Putamen (tissue), 1 donor: Measurements from ENCODE around the gene SERPIND1.
"Not testable (repeated sequence)": the region's sequence is repeated elsewhere in the genome, so short reads cannot be mapped to it uniquely, and the experiment has no call there.

Experiments
- DNase-seq: peaks from one replicate; pipeline ENCODE4 v3.0.0-alpha.2; 2016; ENCODE audit warnings: low spot score

SERPIND1 gene, protein sequence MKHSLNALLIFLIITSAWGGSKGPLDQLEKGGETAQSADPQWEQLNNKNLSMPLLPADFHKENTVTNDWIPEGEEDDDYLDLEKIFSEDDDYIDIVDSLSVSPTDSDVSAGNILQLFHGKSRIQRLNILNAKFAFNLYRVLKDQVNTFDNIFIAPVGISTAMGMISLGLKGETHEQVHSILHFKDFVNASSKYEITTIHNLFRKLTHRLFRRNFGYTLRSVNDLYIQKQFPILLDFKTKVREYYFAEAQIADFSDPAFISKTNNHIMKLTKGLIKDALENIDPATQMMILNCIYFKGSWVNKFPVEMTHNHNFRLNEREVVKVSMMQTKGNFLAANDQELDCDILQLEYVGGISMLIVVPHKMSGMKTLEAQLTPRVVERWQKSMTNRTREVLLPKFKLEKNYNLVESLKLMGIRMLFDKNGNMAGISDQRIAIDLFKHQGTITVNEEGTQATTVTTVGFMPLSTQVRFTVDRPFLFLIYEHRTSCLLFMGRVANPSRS

DNA sequence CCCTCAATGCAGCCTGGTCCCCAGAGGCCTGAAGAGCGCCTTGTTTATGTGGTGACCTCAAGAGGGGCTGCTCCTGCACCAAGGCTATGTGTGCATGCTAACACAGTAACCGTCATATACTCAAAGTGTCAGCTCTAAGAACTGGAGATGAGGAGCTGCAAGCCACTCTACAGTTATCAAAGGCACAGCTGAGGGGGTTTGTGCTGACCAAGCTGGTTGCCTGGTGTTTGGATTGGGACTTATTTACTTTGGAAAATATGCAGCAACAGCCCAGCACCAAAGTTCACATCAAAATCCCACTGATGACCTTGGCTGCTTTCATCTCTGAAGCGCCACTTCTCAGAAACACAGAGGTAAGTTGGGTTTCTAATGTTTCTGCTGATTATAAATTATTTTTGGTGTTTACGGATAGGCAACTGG is at the start of gene SERPIND1:
TSS of gene SERPIND1 (plus strand) at position 321 of the 420 bp plus-strand sequence. CDS start 5,200 bp downstream, outside the sequence.
- DNase-seq: no peak

DNA sequence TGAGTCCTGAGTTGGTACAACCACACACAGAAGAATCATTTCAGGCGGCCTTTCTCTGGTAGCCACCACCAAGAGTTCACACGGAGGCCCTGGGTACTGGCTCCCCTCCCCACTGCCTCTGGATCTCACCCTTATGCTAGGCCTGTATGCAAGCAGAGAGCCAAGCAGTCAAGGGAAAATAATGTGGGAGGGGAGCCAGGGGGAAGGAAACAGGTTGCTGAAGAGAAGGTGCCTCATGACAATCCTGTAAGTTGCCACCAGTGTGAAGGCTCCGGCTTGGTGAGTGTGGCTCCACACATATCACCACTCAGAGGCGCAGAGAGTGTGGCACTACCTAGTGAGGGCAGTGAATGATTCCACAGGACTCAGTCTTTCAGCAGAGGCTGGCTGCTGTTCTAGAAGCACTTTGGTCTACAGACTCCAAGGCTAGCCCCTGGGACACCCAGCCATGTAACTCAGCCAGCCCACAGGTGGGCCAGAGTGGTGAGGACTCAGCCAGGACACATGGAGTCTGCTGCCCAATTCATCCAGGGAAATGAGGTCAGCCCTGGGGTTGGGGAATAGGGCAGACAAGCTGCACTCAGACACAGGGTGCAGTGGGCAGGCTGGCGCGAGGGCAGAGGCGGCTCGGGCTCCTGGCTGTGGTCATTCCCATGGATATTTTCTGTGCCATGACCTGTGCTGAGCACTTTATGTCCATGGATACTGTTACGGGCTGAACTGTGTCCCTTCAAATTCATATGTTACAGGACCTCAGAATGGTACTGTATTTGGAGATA is 49.0 kb upstream of the SERPIND1 start:
- no peak for DNase-seq

DNA sequence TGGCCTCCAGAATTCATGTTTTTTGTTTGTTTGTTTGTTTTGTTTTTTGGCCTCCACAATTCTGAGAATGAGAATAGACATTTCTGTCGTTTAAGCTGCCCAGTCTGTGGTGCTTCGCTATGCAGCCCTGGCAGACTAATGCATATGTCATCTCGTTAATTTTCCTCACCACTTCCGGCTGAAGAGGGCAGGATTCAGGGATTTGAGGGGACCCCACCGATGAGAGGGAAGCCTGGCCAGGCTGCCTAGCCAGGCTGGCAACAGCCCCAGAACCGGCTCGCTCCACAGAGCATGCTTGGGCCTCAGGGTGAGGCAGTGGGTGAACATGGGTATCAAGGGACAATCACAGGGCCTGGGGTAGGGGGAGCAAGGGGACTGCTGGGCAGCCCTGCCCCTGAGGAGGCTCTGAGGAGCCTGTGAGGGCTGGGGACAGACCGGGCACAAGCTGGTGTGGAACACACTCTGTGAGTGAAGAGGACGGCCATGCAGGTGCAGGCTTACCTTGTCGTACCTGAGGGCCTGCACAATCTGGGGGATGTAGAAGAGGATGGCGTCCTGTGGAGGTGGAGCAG is 47.8 kb upstream of the SERPIND1 start:
- no peak for DNase-seq

DNA sequence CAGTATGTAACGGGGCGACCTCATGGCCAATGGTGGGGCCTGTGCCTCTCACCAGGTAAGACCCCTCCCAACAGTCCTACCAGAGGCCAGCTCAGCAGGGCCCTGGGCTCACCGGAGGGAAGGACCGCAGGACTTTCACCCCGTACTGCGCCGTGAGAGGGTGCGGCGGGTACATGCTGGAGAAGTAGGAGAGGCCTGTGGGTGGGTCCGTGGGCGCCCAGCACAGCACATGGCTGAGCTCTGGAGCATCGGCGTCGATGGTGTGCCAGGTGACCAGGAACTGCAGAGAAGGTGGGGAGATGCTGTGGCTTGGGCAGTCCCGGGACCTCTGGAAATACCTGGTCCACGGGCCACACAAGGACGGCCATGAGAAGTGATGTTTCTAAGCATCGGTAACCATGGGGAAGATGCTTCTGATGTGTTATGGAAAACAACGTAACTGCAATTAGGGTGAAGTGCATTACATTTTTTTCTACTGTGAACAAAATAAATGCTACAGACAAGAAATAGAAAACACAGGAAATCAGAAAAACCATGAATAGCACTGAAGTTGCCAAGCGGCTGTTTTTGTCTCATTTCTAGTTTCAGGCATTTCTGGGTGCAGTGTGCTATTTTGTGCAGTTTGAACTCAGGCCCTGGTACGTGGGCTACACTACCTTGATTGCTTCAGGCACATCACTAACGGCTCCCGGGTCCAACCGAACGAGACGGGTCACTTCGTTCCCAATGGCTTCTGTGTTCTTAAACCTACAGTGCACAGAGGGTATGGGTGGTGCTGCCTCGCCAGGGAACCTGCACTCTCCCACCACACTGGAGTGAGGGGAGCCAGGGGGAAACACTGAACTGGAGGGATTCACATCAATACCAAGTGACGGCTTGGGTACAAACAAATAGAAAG is 46.5 kb upstream of the SERPIND1 start:
- DNase-seq: no peak

DNA sequence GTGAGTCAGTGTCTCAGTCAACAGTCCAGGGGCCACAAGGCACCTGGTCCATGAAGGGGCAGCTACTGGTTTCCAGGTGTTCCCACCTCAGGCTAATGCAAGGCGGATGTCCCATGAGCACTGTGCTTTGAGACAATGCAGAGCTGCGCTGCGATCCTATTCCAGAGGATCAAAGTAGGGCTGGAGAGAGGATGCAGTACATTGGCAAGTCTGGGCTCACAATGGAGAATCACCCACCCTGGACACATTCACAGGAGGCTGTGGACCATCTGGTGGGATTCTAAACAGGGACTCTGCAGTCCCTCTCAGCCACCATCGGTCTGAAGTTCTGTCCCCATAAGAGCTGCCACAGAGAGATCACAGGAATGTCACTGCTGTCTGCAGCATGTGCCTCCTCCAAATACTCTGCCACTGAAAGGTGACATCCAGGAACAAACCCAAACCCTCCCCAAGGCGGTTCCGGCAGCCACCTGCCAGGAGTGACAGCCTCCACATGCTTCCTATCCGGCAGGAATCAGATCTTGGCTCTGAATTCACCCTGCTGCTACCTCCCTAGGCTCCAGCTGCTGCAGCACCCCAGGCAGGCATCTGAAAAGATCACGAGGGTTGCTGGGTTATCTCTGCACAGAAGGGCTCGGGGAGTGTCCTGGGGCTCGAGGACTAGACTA is 45.3 kb upstream of the SERPIND1 start:
- peak; percentile 58 for DNase-seq

DNA sequence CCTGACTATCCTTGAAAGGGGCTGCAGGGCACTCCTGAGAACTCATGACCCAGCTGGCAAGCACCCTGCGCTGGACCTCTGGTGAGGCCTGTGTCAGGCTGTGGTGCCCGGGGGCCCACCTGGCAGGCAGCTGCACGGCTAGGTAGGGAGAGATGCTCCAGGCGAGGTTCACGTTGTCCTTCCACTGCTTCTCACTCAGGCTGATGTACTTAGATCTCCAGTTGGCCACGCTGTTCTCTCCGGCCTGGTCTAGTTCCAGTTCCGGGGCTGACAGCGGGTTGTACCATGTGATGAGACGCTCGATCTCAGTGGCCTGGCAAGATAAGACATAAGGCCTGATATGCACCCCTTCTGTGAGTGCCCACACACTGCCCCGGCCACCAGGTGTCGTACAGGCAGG is 44.7 kb upstream of the SERPIND1 start:
- DNase-seq: no peak

DNA sequence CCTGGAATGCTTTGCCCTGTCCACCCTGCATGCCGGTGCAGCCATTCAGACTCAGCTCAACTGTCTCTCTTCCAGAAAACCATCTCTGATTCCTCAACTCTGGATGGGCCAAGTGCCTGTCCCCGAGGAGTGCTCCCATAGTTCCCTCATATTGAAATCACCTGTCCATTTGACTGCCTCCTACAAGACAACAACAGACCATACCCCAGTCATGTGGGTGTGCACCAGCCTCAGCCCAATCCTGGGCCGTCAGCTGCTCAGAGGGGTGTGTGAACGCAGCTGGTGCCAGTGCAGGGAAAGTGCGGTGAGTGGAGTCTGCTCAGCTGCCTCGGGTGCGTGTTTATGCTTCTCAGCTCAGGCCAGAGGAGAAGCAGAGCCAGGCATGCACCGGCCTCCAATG is 41.5 kb upstream of the SERPIND1 start:
- not testable (repeated sequence) for DNase-seq

DNA sequence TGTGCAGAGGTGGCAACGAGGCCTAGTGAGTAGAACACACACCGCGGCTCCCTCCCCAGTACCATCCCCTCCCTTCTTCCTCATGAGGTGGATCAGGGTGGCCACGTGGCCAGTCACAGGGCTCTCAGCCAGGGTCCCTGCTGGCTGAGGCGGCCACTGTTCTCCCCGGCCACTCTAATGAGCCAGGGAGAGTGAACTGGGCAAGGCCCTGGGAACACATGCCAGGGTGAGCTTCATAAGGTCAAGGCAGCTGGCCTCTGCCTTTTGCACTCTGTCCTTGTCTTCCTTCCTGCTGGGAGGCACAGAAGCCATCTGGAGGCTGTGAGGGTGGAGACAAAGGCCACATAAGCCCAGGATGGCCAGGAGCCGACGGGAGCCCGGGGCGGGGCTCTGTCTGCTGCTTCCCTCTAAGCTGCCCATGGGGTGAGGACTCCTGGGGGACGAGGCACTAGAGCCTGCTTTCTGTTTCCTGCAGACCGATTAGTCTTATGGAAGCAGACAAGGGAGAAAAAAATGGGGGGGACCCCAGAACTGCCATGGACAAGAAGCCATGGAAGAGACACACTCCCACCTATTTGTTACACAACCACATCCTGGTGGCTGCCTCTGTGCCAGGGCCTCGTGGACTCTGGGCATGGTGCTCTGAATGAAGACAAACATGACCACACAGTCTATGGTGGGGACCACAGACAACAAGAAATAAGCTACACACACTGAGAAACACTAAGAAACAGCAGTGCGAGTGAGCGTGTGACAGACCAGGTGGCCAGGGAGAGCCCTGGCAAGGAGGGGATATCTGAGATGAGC is 38.4 kb upstream of the SERPIND1 start:
- DNase-seq: not testable (repeated sequence)

DNA sequence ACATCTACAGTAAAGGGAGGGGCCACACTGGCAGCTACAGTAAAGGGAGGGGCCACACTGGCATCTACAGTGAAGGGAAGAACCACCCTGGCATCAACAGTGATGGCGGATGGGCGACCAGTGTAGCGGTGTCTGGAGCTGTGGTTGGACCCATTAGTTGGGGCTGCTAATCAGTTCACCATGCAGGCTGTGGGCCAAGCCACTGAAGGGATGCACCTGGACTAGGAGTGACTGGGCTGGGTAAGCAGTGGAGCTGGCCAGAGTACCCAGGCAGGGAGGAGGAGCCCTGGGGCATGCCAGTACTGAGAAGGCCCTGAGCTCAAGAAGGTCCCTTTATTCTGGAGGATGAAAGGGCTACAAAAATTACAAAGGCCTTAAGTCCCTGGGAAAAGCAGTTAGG is 37.0 kb upstream of the SERPIND1 start:
- DNase-seq: not testable (repeated sequence)

DNA sequence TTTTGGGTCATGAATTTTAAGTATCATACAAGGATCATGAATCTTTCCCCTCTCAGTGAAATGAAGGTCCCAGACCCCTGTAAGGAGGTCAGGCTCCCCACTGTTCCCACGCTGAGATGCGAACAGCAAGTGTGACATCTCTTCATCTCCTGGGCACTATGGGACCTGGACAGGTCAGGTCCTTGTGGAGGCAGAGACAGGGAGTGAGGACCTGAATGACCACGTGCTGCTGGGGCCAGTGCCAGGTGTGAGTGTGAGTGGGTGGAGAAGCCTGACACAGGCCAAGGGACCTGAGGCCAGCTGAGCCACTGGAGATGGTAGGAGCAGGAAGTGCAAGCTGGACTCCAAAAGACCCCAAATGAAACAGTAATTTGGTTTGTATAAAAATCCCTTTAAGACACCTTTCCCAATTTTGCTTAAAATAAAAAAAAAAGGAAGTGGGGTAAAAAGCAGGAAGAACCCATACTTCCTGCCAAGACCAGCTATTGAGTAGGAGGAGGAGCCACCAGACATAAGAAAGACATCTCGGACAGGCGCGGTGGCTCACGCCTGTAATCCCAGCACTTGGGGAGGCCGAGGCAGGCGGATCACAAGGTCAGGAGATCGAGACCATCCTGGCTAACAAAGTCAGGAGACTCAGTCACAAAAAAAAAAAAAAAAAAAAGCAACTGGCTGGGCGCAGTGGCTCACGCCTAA is 35.4 kb upstream of the SERPIND1 start:
- DNase-seq: no peak

DNA sequence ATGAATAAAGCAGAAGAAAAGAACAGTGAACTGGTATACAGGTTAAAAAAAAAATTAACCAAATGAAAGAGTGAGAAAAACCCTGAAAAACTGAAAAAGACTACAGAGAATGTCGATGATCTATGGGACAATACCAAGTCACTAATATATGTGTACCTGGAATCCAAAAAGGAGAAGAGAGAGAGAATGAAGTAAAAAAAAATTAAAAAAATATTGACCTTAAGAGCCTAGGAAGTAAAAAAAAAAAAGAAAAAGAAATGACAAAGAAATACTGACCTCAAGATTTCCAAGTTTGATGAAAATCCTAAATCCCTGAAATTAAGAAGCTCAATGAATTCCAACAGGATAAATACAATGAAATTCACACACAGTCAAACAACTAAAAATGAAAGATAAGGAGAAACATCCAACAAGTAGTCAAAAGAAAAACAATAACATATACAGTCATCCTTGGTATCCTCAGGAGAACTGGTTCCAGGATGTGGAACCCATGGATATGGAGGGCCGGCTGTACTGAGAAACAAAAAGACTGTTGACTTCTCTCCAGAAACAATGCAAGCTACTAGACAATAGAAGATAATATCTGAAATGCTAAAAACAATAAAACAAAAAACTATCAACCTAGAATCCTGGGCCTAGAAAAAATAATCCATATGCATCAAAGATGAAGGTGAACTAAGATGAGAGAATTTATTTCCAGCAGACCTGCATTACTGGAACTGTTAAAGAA is 33.5 kb upstream of the SERPIND1 start:
- no peak for DNase-seq

DNA sequence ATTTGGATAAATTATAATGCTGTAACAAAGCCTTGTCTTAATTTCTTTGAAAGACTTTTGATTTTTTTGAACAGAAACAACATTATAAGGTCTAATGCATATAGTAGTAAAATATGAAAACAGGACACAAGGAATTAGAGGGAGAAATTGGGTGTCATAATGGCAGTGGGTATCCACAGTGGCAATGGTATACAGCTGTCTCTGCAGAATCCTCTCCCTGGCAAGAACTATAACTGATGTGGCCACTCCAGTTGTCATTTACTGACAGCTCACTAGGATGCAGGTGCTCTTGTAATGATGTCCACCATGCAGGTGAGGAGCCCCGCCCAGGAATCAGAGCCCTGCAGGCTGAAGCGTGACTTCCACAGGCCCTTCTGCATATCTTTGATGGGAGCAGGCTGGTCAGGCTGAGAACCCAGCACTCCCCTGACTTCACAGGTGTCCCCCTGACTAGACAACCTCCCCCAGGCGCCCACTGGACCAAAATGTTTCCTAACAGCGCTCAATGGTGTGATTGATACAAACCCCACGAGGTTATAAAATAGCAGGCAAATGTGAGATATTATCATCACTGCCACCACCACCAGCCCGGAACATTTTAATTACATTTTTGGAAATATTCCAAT is 32.8 kb upstream of the SERPIND1 start:
- DNase-seq: no peak

DNA sequence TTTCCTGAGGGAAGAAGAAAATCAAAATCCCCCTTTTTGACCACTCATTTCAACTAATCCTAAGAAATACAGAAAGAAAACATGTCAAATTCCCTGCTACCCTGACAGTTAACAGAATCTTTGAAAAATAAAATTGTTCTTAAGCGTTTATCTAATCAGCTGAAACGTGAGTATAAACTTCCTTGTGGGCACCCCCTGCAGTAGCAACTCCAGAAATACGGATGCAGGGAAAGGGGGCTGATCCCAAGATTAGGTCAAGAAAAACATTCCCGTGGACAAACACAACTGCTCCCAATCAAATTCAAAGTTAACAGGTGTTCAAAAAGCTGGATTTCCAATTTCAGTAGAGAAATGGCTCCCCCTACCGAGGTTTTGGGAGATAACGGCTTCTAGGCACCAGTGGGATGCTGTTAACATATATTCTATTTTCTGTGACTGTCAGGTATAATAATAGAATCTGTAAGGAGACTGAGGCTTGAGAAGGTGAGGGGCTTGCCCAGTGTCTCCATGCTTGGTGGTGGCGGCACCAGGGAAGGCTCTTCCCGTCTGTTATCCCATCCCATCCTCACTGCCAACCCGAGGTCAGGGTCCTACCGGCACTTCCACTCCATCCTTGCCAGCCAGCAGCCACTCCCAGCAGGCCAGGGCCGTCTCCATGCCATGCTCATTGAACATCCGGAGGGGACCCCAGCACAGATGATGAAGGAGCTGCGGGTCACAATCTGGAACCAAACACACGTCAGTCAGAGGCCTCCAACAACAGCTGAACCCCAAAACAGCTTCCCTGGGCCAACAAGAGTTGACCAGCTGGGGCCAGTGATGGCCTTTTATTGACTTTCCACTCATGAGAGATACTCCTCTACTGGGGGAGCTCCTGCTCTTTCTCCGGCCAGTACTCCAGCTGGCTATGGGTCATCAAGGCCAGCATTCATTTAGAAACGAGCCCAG is 32.0 kb upstream of the SERPIND1 start:
- DNase-seq: no peak

DNA sequence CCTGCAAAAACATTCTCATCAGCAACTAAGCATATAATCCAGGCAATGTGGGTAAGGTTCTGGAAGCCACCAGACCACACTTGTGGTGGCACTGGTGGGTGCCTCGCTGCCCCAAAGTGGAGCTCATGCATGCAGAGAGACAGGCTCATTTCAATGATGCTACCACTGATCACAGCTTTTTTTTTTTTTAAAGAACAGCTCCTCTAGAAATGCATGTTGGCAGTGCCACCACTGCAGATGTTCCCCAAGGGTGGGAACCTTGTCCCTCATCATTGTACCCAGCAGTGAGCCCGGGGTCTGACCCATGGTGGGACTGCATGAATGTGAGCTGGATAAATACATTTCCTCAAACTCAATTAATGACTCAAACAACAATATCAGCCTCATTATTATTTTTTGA is 31.1 kb upstream of the SERPIND1 start:
- DNase-seq: no peak

DNA sequence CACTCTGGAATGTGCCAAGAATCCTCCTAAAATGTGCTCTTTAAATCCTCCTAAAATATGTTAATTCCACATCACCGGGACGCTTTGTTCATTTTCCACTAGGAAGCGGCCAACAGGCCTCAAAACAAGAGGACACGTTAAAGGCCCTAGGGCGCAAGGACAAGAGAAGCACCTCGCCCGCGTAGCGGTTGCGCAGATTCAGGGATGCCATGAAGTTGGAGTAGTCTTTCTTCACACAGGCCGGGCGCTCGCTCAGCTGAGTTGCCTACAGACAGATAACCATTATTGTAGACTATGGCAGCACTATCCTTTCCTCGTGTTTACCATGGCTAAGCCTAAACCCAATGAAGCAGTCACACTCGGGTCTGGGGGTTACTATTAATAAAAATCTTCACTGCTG is 29.5 kb upstream of the SERPIND1 start:
- no peak for DNase-seq

DNA sequence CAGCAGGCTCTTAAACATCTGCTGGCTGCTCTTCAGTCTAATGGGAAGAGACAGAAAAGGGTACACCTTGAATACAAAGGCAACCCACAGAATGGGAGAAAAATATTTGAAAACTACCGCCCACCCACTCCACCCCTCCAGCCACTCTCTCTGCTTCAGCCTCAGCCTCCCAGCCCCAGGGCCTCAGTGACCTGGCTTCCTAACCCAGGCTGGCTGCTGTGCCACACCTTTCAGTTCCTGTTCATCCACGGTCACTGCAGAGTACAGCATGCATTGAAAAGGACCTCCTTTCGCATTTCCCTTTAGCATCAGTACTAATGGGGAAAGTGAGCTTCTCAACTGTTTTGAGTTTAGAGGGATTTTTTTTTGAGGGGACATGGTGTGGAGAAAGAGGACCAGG is 28.8 kb upstream of the SERPIND1 start:
- no peak for DNase-seq
